HG03064 (cell line): ENCODE results near the gene APLNR.
"Not testable (repeated sequence)": the region's sequence is repeated elsewhere in the genome, so short reads cannot be mapped to it uniquely, and the experiment has no call there.

ENCODE experiments used
- ATAC-seq: cut with Tn5 transposase; IDR thresholded peaks from one replicate; pipeline ENCODE4 v1.9.1; 2021; ENCODE audit warnings: low read depth; ENCODE audit not compliant: unreplicated experiment

APLNR gene

GRCh38 chr11:57237204-57237681, at the start of gene APLNR:
TSS of gene APLNR (minus strand) at chr11:57237250. CDS start at chr11:57237004, 246 bp downstream.
- ATAC-seq, result no peak

- no peak for ATAC-seq
These were observed 46.4 kb upstream of the APLNR start for GRCh38 chr11:57283231-57283990.

GRCh38 chr11:57281546-57281945, 44.5 kb upstream of the APLNR start:
- ATAC-seq, result not testable (repeated sequence)

- ATAC-seq, result no peak
These were observed 42.1 kb upstream of the APLNR start for GRCh38 chr11:57279116-57279515.

GRCh38 chr11:57278721-57279095, 41.7 kb upstream of the APLNR start:
- no peak for ATAC-seq

GRCh38 chr11:57277845-57278720, 41.0 kb upstream of the APLNR start:
- ATAC-seq, result no peak

GRCh38 chr11:57276971-57277675, 40.1 kb upstream of the APLNR start:
- no peak for ATAC-seq

GRCh38 chr11:57276169-57276970, 39.3 kb upstream of the APLNR start:
- no peak for ATAC-seq

- ATAC-seq, result no peak
These were observed 38.5 kb upstream of the APLNR start for GRCh38 chr11:57275582-57275981.

GRCh38 chr11:57274904-57275498, 38.0 kb upstream of the APLNR start:
- ATAC-seq, result no peak

- no peak for ATAC-seq
These were observed 36.5 kb upstream of the APLNR start for GRCh38 chr11:57273448-57274058.

GRCh38 chr11:57269571-57270021, 32.5 kb upstream of the APLNR start:
- no peak for ATAC-seq

- ATAC-seq, result no peak
These were observed 29.1 kb upstream of the APLNR start for GRCh38 chr11:57266157-57266556.

- ATAC-seq, result no peak
These were observed 26.3 kb upstream of the APLNR start for GRCh38 chr11:57263351-57263750.

- no peak for ATAC-seq
These were observed 25.1 kb upstream of the APLNR start for GRCh38 chr11:57262157-57262556.

- no peak for ATAC-seq
These were observed 24.1 kb upstream of the APLNR start for GRCh38 chr11:57260937-57261783.

- no peak for ATAC-seq
These were observed 19.1 kb upstream of the APLNR start for GRCh38 chr11:57256119-57256518.

- ATAC-seq, result no peak
These were observed 18.6 kb upstream of the APLNR start for GRCh38 chr11:57255618-57256017.
